ENCODE measurements around the gene SEZ6.

The SEZ6 gene

GRCh38 chr17:29024316-29024952, 18.6 kb upstream of the SEZ6 start:
- no peak for TF ChIP-seq GATA1 (IDR thresholded peaks at IDR 0.05; ENCODE audit: low read depth, low read length)
- no peak for TF ChIP-seq POLR2A (IDR thresholded peaks at IDR 0.05; ENCODE audit: low read length)
- DNase-seq, result no peak

- TF ChIP-seq POLR2A (IDR thresholded peaks at IDR 0.05; ENCODE audit: low read length), result no peak
- TF ChIP-seq GATA1 (IDR thresholded peaks at IDR 0.05; ENCODE audit: low read depth, low read length), result no peak
- no peak for DNase-seq
Observed at GRCh38 chr17:29022074-29022473, 16.2 kb upstream of the SEZ6 start.

GRCh38 chr17:29021226-29021625, 15.4 kb upstream of the SEZ6 start:
- TF ChIP-seq GATA1 (IDR thresholded peaks at IDR 0.05; ENCODE audit: low read depth, low read length) (no peak), POLR2A (IDR thresholded peaks at IDR 0.05; ENCODE audit: low read length) (no peak)
- no peak for DNase-seq

GRCh38 chr17:29020576-29020975, 14.7 kb upstream of the SEZ6 start:
- DNase-seq, result no peak
- TF ChIP-seq POLR2A (IDR thresholded peaks at IDR 0.05; ENCODE audit: low read length) (no peak), GATA1 (IDR thresholded peaks at IDR 0.05; ENCODE audit: low read depth, low read length) (no peak)

- DNase-seq, result no peak
Observed at GRCh38 chr17:29019475-29020181, 13.8 kb upstream of the SEZ6 start.

GRCh38 chr17:29018788-29019474, 13.1 kb upstream of the SEZ6 start:
- no peak for TF ChIP-seq GATA1 (IDR thresholded peaks at IDR 0.05; ENCODE audit: low read depth, low read length)
- DNase-seq, result no peak

More at GRCh38 chr17:29019475-29020181, 13.8 kb upstream of the SEZ6 start:
- TF ChIP-seq POLR2A (IDR thresholded peaks at IDR 0.05; ENCODE audit: low read length) (no peak), GATA1 (IDR thresholded peaks at IDR 0.05; ENCODE audit: low read depth, low read length) (no peak)

GRCh38 chr17:29016345-29017210, 10.7 kb upstream of the SEZ6 start:
- TF ChIP-seq GATA1 (IDR thresholded peaks at IDR 0.05; ENCODE audit: low read depth, low read length), result no peak
- no peak for TF ChIP-seq POLR2A (IDR thresholded peaks at IDR 0.05; ENCODE audit: low read length)
- DNase-seq, result no peak

- DNase-seq, result no peak
- TF ChIP-seq POLR2A (IDR thresholded peaks at IDR 0.05; ENCODE audit: low read length) (no peak), GATA1 (IDR thresholded peaks at IDR 0.05; ENCODE audit: low read depth, low read length) (no peak)
Observed at GRCh38 chr17:29014716-29015115, 8.9 kb upstream of the SEZ6 start.

- DNase-seq, result no peak
- no peak for TF ChIP-seq GATA1 (IDR thresholded peaks at IDR 0.05; ENCODE audit: low read depth, low read length)
- no peak for TF ChIP-seq POLR2A (IDR thresholded peaks at IDR 0.05; ENCODE audit: low read length)
Observed at GRCh38 chr17:29012535-29012934, 6.7 kb upstream of the SEZ6 start.

GRCh38 chr17:29010586-29010985, 4.8 kb upstream of the SEZ6 start:
- no peak for DNase-seq
- TF ChIP-seq GATA1 (IDR thresholded peaks at IDR 0.05; ENCODE audit: low read depth, low read length) (no peak), POLR2A (IDR thresholded peaks at IDR 0.05; ENCODE audit: low read length) (no peak)

- DNase-seq, result no peak
- TF ChIP-seq POLR2A (IDR thresholded peaks at IDR 0.05; ENCODE audit: low read length) (no peak), GATA1 (IDR thresholded peaks at IDR 0.05; ENCODE audit: low read depth, low read length) (no peak)
Observed at GRCh38 chr17:29010129-29010528, 4.3 kb upstream of the SEZ6 start.

GRCh38 chr17:29008591-29008990, 2.8 kb upstream of the SEZ6 start:
- DNase-seq, result no peak
- TF ChIP-seq GATA1 (IDR thresholded peaks at IDR 0.05; ENCODE audit: low read depth, low read length) (no peak), POLR2A (IDR thresholded peaks at IDR 0.05; ENCODE audit: low read length) (no peak)

- TF ChIP-seq GATA1 (IDR thresholded peaks at IDR 0.05; ENCODE audit: low read depth, low read length) (no peak), POLR2A (IDR thresholded peaks at IDR 0.05; ENCODE audit: low read length) (no peak)
Observed at GRCh38 chr17:29007860-29008455, 2.1 kb upstream of the SEZ6 start.

More at GRCh38 chr17:29007860-29008455, 2.1 kb upstream of the SEZ6 start:
- no peak for DNase-seq

Measured in erythroblast (primary cell).